ENCODE measurements around the gene UTP25. TPM values are rescaled to one million over a fixed set of nuclear protein-coding genes. Genes with fewer than 3 reads are reported as not detected.
A peak's percentile ranks its signal among the peaks of the same experiment; 100 is the strongest.
"Not testable (repeated sequence)": the region's sequence is repeated elsewhere in the genome, so short reads cannot be mapped to it uniquely, and the experiment has no call there.

The UTP25 gene
- total RNA-seq, 2 experiments from 2014 or later, result 8.9 to 9.5 TPM

GRCh38 chr1:209883341-209883971 is 55.7 kb downstream of the UTP25 start:
- H3K27me3 Mint-ChIP-seq, result peaks cover 25% of the 10 kb centered on the region
- peaks cover 4% of the 10 kb centered on the region for H3K4me1 Mint-ChIP-seq (ENCODE audit: low read depth)
- no peaks in the 10 kb centered on the region for H3K9me3 Mint-ChIP-seq
- intact Hi-C loops (cut with micrococcal nuclease), result no loop called here
- H3K27ac Mint-ChIP-seq, result no peak overlapping the region
- no peak for TF ChIP-seq CTCF (IDR thresholded peaks at IDR 0.05)
- H3K36me3 Mint-ChIP-seq (ENCODE audit: low read depth), result no peaks in the 10 kb centered on the region
- ChIA-PET CTCF (no interaction called here), POLR2A (no interaction called here)
- no peak for ATAC-seq
- H3K4me3 Mint-ChIP-seq, result no peak overlapping the region
- DNase-seq, result no peak

GRCh38 chr1:209884249-209884648 is 56.5 kb downstream of the UTP25 start:
- DNase-seq (no peak), ATAC-seq (peak; percentile 34)
- no peaks in the 10 kb centered on the region for H3K36me3 Mint-ChIP-seq (ENCODE audit: low read depth)
- H3K4me1 Mint-ChIP-seq (ENCODE audit: low read depth), result peaks cover 4% of the 10 kb centered on the region
- intact Hi-C loops (cut with micrococcal nuclease), result no loop called here
- no peak for TF ChIP-seq CTCF (IDR thresholded peaks at IDR 0.05)
- H3K27me3 Mint-ChIP-seq, result peaks cover 22% of the 10 kb centered on the region
- no peak overlapping the region for H3K27ac Mint-ChIP-seq
- H3K9me3 Mint-ChIP-seq, result no peaks in the 10 kb centered on the region
- ChIA-PET CTCF (no interaction called here), POLR2A (no interaction called here)
- no peak overlapping the region for H3K4me3 Mint-ChIP-seq

- no peak for TF ChIP-seq CTCF (IDR thresholded peaks at IDR 0.05)
- peak; percentile 77 for DNase-seq
- H3K9me3 Mint-ChIP-seq, result no peaks in the 10 kb centered on the region
- H3K36me3 Mint-ChIP-seq (ENCODE audit: low read depth), result no peaks in the 10 kb centered on the region
- ATAC-seq, result peak; percentile 98
- no peak overlapping the region for H3K27ac Mint-ChIP-seq
- peaks cover 19% of the 10 kb centered on the region for H3K27me3 Mint-ChIP-seq
- intact Hi-C loops (cut with micrococcal nuclease), result no loop called here
- CTCF ChIA-PET, result interaction anchor here (0.8 kb wide), 1 partner anchor 10 kb away, joined by 3 read pairs; no protein-coding TSS in a partner anchor
- H3K4me1 Mint-ChIP-seq (ENCODE audit: low read depth), result peaks cover 4% of the 10 kb centered on the region
- POLR2A ChIA-PET, result no interaction called here
- no peak overlapping the region for H3K4me3 Mint-ChIP-seq
These were observed 56.9 kb downstream of the UTP25 start for GRCh38 chr1:209884665-209885117.

- Mint-ChIP-seq H3K36me3 (ENCODE audit: low read depth) (no peaks in the 10 kb centered on the region), H3K27me3 (peaks cover 19% of the 10 kb centered on the region), H3K4me3 (no peak overlapping the region), H3K27ac (no peak overlapping the region), H3K9me3 (no peaks in the 10 kb centered on the region), H3K4me1 (ENCODE audit: low read depth) (peaks cover 4% of the 10 kb centered on the region)
- intact Hi-C loops (cut with micrococcal nuclease), result no loop called here
- ATAC-seq, result no peak
- no peak for DNase-seq
- ChIA-PET CTCF (interaction anchor here (0.8 kb wide), 1 partner anchor 9 kb away, joined by 3 read pairs; no protein-coding TSS in a partner anchor), POLR2A (no interaction called here)
- no peak for TF ChIP-seq CTCF (IDR thresholded peaks at IDR 0.05)
These were observed 57.8 kb downstream of the UTP25 start for GRCh38 chr1:209885403-209886218.

- ATAC-seq, result no peak
- intact Hi-C loops (cut with micrococcal nuclease), result no loop called here
These were observed 58.4 kb downstream of the UTP25 start for GRCh38 chr1:209886219-209886536.

GRCh38 chr1:209888291-209889076 is 60.7 kb downstream of the UTP25 start:
- H3K27ac Mint-ChIP-seq; DNase-seq; H3K36me3 Mint-ChIP-seq (ENCODE audit: low read depth); H3K4me1 Mint-ChIP-seq (ENCODE audit: low read depth); intact Hi-C loops (cut with micrococcal nuclease); ATAC-seq; H3K9me3 Mint-ChIP-seq; H3K4me3 Mint-ChIP-seq: not testable (repeated sequence)
- POLR2A ChIA-PET, result interaction anchor here (0.8 kb wide), 1 partner anchor 27 kb away, joined by 4 read pairs; no protein-coding TSS in a partner anchor
- peaks cover 10% of the 10 kb centered on the region for H3K27me3 Mint-ChIP-seq
- CTCF ChIA-PET, result interaction anchor here (2.3 kb wide), 1 partner anchor 28 kb away, joined by 6 read pairs; no protein-coding TSS in a partner anchor

More at GRCh38 chr1:209886219-209886536, 58.4 kb downstream of the UTP25 start:
- no peak for TF ChIP-seq CTCF (IDR thresholded peaks at IDR 0.05)
- H3K27ac Mint-ChIP-seq, result no peak overlapping the region
- ChIA-PET POLR2A (no interaction called here), CTCF (no interaction called here)
- H3K9me3 Mint-ChIP-seq, result no peaks in the 10 kb centered on the region
- DNase-seq, result no peak
- H3K36me3 Mint-ChIP-seq (ENCODE audit: low read depth), result no peaks in the 10 kb centered on the region
- peaks cover 4% of the 10 kb centered on the region for H3K4me1 Mint-ChIP-seq (ENCODE audit: low read depth)
- H3K4me3 Mint-ChIP-seq, result no peak overlapping the region
- peaks cover 17% of the 10 kb centered on the region for H3K27me3 Mint-ChIP-seq

Measured in activated CD8-positive, alpha-beta T cell treated with anti-CD3 and anti-CD28 coated beads for 36 hours (primary cell).